Activated naive CD4-positive, alpha-beta T cell treated with Interleukin-2 at 50 U/mL for 16 hours (primary cell): ENCODE data around the gene PLIN1.

Experiments
- DNase-seq: peaks from one replicate; pipeline ENCODE4 v3.0.0-alpha.2; 2020

The PLIN1 gene

DNA sequence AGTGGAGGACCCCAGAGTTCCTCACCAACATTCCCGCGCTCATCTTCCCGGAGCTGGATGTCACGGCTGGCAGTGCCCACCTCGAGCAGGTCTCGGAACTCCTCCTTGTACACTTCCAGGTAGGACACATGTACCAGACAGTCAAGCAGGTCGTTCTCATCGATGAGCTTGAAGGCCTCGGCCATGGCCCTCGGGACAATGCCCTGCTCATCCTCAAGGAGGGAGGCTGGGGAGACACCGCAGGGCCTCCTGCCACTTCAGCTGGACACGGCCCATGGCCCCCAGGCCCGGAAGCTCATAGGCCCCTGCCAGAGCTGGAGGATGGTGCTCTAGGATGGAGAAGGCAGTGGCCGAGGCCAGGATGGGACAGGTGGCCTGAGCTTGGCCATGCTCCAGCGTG is 29.5 kb downstream of the PLIN1 start:
- DNase-seq, result no peak

DNA sequence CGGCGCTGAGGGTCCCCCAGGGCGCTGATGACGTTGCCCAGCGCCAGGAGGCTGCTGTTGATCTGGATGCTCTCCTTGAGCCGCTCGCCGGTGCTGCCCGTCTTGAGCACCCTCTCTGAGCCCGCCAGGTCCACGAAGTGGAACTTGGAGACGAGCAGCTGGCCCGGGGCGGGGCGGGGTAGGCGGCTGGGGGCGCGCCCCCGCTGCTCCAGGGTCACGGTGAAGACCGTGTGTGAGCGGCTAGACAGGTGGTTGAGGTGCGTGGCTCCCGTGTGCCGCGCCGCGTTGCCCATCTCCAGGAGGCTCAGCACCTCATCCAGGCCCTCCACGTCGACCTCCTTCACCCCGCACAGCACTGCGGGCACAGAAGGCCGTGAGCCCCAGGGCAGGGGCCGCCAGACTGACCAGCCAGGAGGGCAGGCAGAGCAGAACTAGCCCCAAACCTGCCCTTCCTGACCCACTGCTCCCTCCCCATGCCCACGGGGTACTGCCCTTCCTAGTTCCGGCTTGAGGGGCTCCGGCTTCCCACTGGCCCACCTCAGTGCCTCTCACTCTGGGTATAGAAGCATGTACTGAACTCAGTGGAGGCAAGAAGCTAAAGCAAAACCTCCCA is 30.0 kb downstream of the PLIN1 start:
- DNase-seq, result no peak

DNA sequence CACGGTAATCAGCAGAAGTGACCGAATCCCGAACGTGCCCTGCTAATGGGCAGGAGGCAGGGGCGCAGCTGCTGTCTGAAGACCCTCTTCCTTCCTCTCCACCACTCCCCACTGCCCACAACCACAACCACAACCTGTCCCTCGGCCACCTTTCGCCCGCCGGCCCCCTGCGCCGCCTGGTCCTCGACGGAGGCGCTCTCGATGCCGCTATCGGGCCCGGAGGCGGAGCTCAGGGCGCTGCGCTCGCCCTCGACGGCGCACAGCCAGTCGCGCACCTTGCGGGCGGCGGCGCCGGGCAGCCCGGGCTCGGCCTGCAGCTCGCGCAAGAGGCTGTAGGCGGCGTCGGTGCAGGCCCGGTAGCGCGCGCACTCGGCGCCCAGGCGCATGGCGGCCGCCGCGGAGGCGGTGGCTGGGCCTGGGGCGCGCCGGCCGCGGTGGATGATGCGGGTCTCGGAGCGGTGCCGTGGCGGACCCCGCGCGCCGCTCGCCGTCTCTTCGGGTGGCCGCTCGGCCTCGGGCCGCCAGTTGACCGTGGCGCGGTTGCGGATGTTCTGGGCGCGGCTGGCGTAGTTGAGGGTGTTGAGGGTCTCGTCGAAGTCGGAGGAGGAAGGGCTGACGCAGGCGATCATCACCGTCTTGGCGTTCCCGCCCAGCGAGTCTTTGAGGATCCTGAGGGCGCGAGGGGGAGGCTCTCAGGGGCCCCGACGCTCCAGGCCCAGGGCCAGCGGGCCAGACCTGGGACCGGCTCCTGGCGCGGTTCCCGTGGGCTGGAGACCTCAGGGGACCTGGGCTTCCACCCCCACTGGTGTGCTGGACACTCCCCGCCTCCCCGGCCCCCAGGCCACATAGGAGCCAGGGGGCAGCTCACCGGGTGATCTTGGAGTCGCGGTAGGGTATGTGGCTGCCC is 30.8 kb downstream of the PLIN1 start:
- no peak for DNase-seq

- DNase-seq, result peak; percentile 65
Observed at GRCh38 chr15:89647191-89647851, 31.8 kb downstream of the PLIN1 start.

DNA sequence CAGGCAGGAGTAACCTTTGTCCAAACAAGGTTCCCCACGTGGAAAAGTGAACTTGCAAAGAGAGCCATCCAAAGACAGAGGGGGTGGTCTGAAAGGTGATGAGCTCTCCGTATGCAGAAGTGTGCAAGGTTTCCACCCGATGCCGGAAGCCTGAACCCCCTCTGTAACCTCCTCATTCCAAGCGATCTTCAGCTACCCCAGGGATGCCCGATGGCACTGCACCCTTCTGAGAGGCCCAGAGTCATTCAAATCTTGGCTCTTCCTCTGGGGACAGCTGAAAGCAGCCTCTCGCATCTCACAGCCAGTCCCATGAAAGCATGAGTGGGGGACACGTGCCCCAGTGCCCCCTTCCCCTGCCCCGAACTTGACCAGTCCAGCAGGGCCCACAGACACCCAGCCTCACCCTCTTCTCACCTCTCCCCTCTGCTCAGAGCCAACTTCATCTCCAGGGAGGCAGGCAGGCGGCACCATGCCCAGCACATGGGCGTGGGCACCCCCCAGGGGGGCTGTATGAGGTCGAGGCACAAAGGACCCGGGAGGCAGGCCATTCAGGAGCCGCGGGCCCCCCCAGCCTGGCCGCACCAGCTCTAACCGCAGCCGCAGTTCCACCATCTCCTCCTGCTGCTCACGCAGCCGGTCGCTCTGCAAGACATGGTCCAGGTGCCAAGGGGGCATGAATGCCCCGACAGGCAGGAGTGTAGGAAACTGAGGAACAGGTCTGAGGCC is 32.6 kb downstream of the PLIN1 start:
- DNase-seq, result no peak

- no peak for DNase-seq
Observed at GRCh38 chr15:89645680-89646079, 33.5 kb downstream of the PLIN1 start.

GRCh38 chr15:89642106-89642505 is 37.1 kb downstream of the PLIN1 start:
- DNase-seq, result no peak

GRCh38 chr15:89641053-89641452 is 38.1 kb downstream of the PLIN1 start:
- DNase-seq, result no peak

GRCh38 chr15:89640245-89640644 is 38.9 kb downstream of the PLIN1 start:
- no peak for DNase-seq

GRCh38 chr15:89633585-89633984 is 45.6 kb downstream of the PLIN1 start:
- DNase-seq, result no peak

DNA sequence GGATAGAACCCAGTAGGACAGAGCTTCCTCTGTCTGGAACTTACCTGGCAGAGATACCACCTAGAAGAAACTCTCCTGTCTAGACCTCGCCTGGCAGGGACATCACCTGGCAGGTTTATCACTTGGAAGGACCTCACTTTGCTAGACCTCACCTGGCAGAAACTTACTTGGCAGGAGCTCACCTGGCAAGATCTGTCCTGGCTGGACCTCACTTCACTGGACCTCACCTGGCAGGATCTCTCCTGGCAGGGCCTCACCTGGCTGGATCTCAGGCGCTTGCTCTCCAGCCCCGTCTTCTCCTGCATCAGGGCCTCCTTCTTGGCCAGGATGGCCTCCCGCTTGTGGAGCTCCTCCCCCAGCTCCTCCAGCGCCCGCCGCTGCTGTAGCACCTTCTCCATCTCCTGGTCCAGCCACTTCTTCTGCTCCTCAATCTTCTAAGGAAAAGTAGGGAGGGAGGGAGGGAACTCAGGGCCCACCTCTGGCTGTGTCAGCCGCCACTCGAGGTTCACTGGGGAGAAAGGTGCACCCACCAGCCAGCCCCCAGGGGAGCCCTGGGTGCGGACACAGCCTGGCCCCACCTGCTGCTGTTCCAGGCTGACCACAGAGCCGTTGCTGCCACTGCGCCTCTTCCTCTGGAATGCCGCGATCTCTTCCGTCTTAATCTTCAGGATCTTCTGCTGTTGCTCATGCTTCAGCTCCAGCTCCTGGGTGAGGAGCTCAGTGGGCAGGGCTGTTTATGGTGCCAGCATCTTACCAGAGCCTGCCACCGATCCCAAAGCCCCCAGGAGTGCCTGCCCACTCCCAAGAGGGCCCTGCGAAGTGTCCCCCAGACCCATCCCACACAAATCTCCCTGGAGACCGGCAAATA is 46.4 kb downstream of the PLIN1 start:
- no peak for DNase-seq

DNA sequence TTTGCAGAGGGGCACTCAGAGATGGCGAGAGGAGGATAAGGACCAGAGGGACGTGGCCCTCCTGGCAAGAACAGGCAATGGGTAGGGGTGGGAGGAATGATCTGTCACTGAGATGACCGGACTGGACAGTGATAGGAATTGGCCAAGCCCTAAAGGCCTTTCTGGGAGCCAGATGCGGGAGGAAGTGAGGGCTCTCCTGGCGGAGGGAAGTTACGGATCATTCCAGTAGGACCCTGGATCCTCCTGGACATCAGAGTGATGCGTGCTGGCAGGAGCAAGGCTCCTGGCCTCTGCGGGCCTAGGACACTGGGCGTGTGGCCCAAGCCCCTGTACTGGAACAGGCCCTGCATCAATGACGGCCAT is 47.3 kb downstream of the PLIN1 start:
- no peak for DNase-seq

- no peak for DNase-seq
Observed at GRCh38 chr15:89630974-89631901, 47.9 kb downstream of the PLIN1 start.

DNA sequence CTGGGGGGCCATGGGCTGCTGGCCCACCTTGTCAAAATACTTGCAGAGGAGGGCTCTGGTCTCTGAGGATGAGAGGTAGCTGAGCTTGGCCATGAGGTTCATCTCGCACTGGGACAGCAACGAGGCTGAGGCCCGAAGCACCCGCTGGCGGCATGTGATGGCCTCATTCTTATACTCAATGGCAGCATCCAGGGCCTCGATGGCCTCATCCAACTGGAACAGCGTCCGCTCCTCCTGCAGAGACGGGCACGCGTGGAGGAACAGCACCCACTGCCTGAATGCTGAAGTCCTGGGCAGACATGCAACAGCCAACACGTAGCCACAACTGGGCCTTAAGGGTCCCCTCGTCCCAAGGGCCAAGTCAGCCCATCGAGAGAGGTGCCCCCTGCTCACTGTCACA is 48.9 kb downstream of the PLIN1 start:
- no peak for DNase-seq

GRCh38 chr15:89629829-89630228 is 49.3 kb downstream of the PLIN1 start:
- no peak for DNase-seq

DNA sequence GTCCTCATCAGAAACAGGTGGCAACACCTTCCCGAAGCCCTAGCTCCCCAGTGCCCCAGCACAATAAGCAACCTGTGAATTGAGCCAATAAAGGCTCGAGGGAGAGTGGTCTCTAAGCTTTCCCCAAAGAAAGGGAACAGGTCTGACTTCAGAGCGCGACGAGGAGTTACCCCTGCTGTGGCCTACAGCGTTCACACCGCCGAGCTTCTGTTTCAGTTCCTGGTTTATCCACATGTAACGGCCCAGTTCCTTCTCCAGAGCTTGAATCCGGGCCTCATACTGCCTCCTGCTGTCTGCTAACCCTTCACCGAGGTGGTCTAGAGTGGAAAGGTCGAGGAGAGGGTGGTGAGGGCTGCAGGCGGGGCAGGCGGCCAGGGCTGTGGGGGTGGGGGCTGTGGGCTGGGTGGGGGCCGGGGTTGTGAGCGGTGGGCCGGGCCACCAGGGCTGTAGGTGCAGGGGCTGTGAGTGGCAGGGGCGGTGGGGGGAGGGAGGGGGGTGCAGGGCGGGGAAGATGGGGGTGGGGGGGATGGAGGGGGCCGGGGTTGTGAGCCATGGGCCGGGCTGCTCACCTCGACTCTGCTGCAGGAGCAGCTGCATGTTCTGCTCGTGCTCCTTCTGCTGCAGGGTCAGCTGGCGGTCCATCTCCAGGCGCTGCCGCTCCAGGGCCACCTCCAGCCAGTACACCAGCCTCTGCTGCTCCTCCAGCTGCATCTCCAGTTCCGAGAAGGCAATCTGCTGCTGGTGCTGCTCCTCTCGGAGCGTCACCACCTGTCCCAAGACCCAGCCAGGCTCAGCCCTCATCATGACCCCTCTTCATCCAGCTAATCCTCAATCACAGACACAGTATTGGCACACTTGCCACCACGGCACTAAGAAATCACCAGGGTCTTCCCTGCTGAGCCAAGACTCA is 50.1 kb downstream of the PLIN1 start:
- no peak for DNase-seq

GRCh38 chr15:89628301-89628700 is 50.9 kb downstream of the PLIN1 start:
- no peak for DNase-seq

DNA sequence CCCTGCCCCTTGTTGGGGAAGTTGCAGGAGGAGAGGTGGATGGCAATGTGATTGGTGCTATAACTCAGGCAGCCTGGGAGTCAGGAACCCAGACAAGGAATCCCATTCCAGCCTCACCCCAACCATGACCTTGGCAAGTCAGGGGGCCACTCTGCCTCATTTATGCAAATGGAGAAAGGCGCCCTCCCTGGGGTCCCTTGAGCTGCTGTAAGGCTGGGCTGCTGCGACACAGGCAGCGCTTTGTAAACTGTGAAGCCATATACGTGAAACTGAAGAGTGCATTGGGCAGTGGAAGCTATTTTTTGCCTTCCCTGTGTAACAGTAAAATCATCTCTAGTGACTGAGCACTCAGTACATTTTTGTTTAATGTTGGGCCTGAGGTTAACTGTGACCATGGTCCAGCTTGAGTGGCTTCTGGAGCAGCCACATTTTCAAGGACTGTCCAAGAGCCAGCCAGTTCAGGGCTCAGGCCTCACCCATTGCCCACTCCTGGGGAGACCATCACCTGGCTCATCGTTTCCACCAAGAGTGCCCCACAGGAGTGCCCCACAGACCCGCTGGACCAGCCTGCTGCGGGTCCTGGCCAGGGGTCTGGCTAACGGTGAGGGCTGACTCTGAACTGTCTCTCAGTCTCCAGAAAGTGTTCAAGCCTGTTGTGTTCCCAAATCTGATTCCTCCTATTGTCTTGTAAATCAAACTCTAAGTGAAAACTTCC is 51.8 kb downstream of the PLIN1 start:
- no peak for DNase-seq

DNA sequence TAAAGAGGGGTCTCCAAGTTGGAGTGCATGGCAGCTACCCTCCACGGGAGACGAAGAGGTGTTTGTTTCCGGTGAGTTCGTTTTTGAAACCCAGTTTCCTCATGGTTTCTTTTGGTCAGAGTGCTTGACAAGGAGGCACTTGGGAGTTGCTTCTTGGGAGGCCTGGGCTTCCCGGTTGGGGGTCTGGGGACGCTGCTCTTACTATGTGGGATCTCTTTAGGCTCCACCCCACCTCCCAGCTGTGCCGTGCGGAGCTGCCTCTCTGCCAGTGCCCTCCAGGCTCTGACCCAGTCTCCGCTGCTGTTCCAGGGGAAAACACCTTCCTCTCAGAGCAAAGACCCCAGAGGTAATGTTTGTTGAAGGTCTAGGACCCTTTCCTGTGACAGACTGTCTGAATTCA is 53.5 kb downstream of the PLIN1 start:
- no peak for DNase-seq
